Measurements from ENCODE around the gene KLHL14. TPM values are rescaled to one million over a fixed set of nuclear protein-coding genes. Genes with fewer than 3 reads are reported as not detected.

Gene KLHL14
- total and polyA plus RNA-seq, 2 of the 13 experiments (the other 11 are each of a cell fraction or from before 2014, with no cell fraction given), result 16.0 to 41.8 TPM

GRCh38 chr18:32804134-32804888, 31.5 kb upstream of the KLHL14 start (continued):
- TF ChIP-seq KIAA2018 (CRISPR knock-in tag; IDR thresholded peaks at IDR 0.05; ENCODE audit: borderline replicate concordance) (no peak), TFE3 (CRISPR knock-in tag; IDR thresholded peaks at IDR 0.05) (peak; percentile 96), SMC3 (IDR thresholded peaks at IDR 0.05; ENCODE audit: low read length) (0 out of 2 replicates have a peak, but pooled peaks have one; percentile 2), RERE (CRISPR knock-in tag; IDR thresholded peaks at IDR 0.05; ENCODE audit: low read depth) (peak; percentile 92), ZNF792 (CRISPR knock-in tag; IDR thresholded peaks at IDR 0.05) (peak; percentile 61), NR0B2 (CRISPR knock-in tag; IDR thresholded peaks at IDR 0.05) (no peak), ZBTB25 (CRISPR knock-in tag; IDR thresholded peaks at IDR 0.05) (peak; percentile 63; the same call in 1 of the 2 replicates), SMYD3 (CRISPR knock-in tag; IDR thresholded peaks at IDR 0.05) (no peak), ZNF567 (CRISPR knock-in tag; IDR thresholded peaks at IDR 0.05; ENCODE audit: borderline replicate concordance) (no peak), ZNF616 (CRISPR knock-in tag; IDR thresholded peaks at IDR 0.05; ENCODE audit: low read depth) (no peak), U2AF2 (IDR thresholded peaks at IDR 0.05; ENCODE audit: low read depth, low read length) (no peak)

All from HepG2 (cell line).